ENCODE results near the gene RTP3.

DNA sequence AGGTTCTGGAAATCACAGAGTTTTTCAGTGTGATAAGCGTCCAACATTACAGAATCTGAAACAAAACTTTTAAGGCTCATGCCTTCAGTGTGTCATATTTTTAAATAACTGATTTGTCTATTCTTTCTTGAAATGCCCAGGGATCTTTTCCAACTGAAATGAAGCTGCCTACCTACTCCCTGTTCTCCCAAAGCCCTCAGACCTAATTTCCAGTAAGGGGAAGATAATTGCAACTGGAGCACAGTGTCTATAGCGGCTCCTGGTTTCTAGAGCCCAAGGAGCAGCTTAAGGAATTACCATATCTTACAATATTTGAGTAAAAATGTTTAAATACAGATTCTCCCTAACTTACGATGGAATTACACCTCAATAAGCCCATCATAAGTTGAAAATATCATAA is 35.3 kb downstream of the RTP3 start:
- TF ChIP-seq, protein P1, sequence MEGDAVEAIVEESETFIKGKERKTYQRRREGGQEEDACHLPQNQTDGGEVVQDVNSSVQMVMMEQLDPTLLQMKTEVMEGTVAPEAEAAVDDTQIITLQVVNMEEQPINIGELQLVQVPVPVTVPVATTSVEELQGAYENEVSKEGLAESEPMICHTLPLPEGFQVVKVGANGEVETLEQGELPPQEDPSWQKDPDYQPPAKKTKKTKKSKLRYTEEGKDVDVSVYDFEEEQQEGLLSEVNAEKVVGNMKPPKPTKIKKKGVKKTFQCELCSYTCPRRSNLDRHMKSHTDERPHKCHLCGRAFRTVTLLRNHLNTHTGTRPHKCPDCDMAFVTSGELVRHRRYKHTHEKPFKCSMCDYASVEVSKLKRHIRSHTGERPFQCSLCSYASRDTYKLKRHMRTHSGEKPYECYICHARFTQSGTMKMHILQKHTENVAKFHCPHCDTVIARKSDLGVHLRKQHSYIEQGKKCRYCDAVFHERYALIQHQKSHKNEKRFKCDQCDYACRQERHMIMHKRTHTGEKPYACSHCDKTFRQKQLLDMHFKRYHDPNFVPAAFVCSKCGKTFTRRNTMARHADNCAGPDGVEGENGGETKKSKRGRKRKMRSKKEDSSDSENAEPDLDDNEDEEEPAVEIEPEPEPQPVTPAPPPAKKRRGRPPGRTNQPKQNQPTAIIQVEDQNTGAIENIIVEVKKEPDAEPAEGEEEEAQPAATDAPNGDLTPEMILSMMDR (IDR thresholded peaks at IDR 0.05) = no peak
- TF ChIP-seq POLR2A (IDR thresholded peaks at IDR 0.05) = no peak

Measured in esophagus squamous epithelium (tissue), 4 donors.